Tibial nerve (tissue), 4 donors: ENCODE measurements around the gene TBL1X.

Experiments used
- CTCF ChIP-seq, 5 experiments: fragments of 200-600 bp in 3 of 5; fragments of 450-650 bp in 2 of 5; sonication (generic) in 3 of 5; IDR thresholded peaks; one replicate each; pipeline ENCODE4 v1.5.1; 2016 to 2019; ENCODE audit warnings: antibody characterized with exemption in 5 of 5, mild to moderate bottlenecking in 3 of 5, moderate library complexity in 2 of 5
- EP300 ChIP-seq, 2 donors: sonication (generic); formaldehyde crosslinking; IDR thresholded peaks; one replicate each; pipeline ENCODE4 v1.6.1; 2017; ENCODE audit warnings: antibody characterized with exemption in 2 of 2, mild to moderate bottlenecking in 1 of 2
- POLR2A ChIP-seq, 2 donors: fragments of 450-650 bp; IDR thresholded peaks; one replicate each; pipeline ENCODE4 v1.6.1; 2017; ENCODE audit warnings: antibody characterized with exemption in 2 of 2, mild to moderate bottlenecking in 2 of 2, moderate library complexity in 2 of 2

- peak in 2 of 5 experiments; percentile 14 to 42 for TF ChIP-seq CTCF (IDR thresholded peaks at IDR 0.05)
- TF ChIP-seq EP300 (IDR thresholded peaks at IDR 0.05) = no peak
- TF ChIP-seq POLR2A (IDR thresholded peaks at IDR 0.05) = no peak
Observed at GRCh38 chrX:9682456-9682855, 217.6 kb downstream of the TBL1X start.
